Hepatocyte (in vitro differentiated cells): Measurements from ENCODE around the gene STRA6.

ENCODE experiments used
- EZH2 ChIP-seq: fragments of 200-600 bp; sonication (generic); IDR thresholded peaks from 2 replicates; pipeline ENCODE4 v1.6.1; 2016; ENCODE audit warnings: antibody characterized with exemption, mild to moderate bottlenecking, borderline replicate concordance
- EZH2phosphoT487 ChIP-seq: fragments of 200-600 bp; sonication (generic); IDR thresholded peaks from one replicate; pipeline ENCODE4 v1.6.1; 2018; ENCODE audit warnings: antibody characterized with exemption, mild to moderate bottlenecking, low read depth, moderate library complexity; ENCODE audit not compliant: unreplicated experiment, severe bottlenecking
- TF ChIP-seq, protein P1 (sequence below): fragments of 200-600 bp; sonication (generic); IDR thresholded peaks from 2 replicates; pipeline ENCODE4 v1.5.1; 2016; ENCODE audit warnings: antibody characterized with exemption, mild to moderate bottlenecking; ENCODE audit not compliant: poor library complexity

DNA sequence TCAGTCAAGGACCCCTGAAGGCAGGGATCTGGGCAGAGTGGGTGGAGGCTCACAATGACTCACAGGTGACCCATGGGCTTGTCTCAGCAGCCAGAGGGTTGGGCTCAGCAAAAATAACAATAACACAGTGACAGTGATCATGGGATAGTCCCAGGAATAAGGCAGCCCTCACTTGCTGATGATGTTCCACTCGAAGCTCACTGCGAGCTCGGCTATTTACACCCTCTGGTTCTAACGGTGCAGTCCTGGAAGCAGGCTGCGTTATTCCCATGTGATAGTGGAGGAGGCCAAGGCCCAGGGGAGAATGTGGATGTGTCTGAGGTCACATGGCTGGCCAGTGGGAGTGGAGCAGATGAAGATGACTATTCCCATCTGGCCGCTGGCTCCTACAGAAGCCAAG lies 49.7 kb upstream of the STRA6 start:
- TF ChIP-seq, protein P1, sequence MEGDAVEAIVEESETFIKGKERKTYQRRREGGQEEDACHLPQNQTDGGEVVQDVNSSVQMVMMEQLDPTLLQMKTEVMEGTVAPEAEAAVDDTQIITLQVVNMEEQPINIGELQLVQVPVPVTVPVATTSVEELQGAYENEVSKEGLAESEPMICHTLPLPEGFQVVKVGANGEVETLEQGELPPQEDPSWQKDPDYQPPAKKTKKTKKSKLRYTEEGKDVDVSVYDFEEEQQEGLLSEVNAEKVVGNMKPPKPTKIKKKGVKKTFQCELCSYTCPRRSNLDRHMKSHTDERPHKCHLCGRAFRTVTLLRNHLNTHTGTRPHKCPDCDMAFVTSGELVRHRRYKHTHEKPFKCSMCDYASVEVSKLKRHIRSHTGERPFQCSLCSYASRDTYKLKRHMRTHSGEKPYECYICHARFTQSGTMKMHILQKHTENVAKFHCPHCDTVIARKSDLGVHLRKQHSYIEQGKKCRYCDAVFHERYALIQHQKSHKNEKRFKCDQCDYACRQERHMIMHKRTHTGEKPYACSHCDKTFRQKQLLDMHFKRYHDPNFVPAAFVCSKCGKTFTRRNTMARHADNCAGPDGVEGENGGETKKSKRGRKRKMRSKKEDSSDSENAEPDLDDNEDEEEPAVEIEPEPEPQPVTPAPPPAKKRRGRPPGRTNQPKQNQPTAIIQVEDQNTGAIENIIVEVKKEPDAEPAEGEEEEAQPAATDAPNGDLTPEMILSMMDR, result no peak
- TF ChIP-seq EZH2 (no peak), EZH2phosphoT487 (no peak)
